Measurements from ENCODE around the gene MBNL2.

MBNL2 gene

GRCh38 chr13:97275776-97276501, 53.8 kb downstream of the MBNL2 start:
- DNase-seq = no peak

GRCh38 chr13:97276862-97277269, 54.7 kb downstream of the MBNL2 start:
- no peak for DNase-seq

- no peak for DNase-seq
These were observed 56.6 kb downstream of the MBNL2 start for GRCh38 chr13:97278435-97279411.

- DNase-seq = no peak
These were observed 57.8 kb downstream of the MBNL2 start for GRCh38 chr13:97279913-97280312.

- DNase-seq = no peak
These were observed 58.3 kb downstream of the MBNL2 start for GRCh38 chr13:97280478-97280877.

GRCh38 chr13:97281028-97281427, 58.9 kb downstream of the MBNL2 start:
- no peak for DNase-seq

- no peak for DNase-seq
These were observed 60.6 kb downstream of the MBNL2 start for GRCh38 chr13:97282705-97283104.

- no peak for DNase-seq
These were observed 61.8 kb downstream of the MBNL2 start for GRCh38 chr13:97283888-97284287.

GRCh38 chr13:97284558-97284957, 62.4 kb downstream of the MBNL2 start:
- DNase-seq = no peak

GRCh38 chr13:97285221-97285955, 63.3 kb downstream of the MBNL2 start:
- no peak for DNase-seq

GRCh38 chr13:97286317-97287046, 64.3 kb downstream of the MBNL2 start:
- no peak for DNase-seq

GRCh38 chr13:97287047-97287383, 64.9 kb downstream of the MBNL2 start:
- DNase-seq = no peak

GRCh38 chr13:97288486-97288900, 66.4 kb downstream of the MBNL2 start:
- DNase-seq = no peak

GRCh38 chr13:97289514-97290298, 67.6 kb downstream of the MBNL2 start:
- no peak for DNase-seq

- no peak for DNase-seq
These were observed 73.4 kb downstream of the MBNL2 start for GRCh38 chr13:97295283-97296182.

- DNase-seq = no peak
These were observed 74.6 kb downstream of the MBNL2 start for GRCh38 chr13:97296740-97297139.

GRCh38 chr13:97298816-97299215, 76.7 kb downstream of the MBNL2 start:
- no peak for DNase-seq

GRCh38 chr13:97300871-97301270, 78.7 kb downstream of the MBNL2 start:
- no peak for DNase-seq

GRCh38 chr13:97301382-97302095, 79.4 kb downstream of the MBNL2 start:
- no peak for DNase-seq

GRCh38 chr13:97302611-97303010, 80.5 kb downstream of the MBNL2 start:
- no peak for DNase-seq

Data from stimulated activated CD4-positive, alpha-beta T cell treated with anti-CD3 and anti-CD28 coated beads, Interleukin-15, amount 100 ng/mL, for 24 hours (primary cell).